ENCODE results near the gene TTYH3. TPM values are rescaled to one million over a fixed set of nuclear protein-coding genes. Genes with fewer than 3 reads are reported as not detected.
"Not testable (repeated sequence)": the region's sequence is repeated elsewhere in the genome, so short reads cannot be mapped to it uniquely, and the experiment has no call there.

The TTYH3 gene
- total RNA-seq, 1 experiment from 2014 or later = 278 TPM

DNA sequence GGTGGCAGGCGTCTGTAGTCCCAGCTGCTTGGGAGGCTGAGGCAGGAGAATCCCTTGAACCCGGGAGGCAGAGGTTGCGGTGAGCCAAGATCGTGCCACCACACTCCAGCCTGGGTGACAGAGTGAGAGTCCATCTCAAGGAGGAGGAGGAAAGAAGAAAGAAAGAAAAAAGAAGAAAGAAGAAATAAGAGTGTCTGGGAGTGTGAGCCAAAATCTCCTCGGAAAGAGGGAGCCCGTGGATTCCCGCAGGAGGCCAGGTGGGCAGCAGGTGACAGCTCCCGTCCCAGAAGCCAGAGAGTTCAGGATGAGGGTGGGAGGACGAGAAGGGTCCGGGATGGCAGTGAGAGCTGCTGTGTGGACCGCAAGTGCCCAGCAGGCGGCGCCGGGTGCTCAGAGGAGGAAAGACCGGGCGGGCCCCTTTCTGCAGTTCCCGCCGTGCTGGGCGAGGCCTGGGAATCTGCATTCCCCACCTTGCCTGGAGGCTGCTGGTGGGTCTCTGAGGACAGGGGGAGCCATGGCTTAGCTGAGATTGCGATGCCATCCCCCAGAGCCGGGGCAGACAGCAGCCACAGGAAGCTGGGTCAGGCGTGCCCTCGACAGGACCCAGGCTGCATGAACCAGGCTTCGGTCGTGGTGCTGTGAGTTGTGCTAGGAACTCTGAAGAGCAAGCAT is 39.1 kb downstream of the TTYH3 start:
- BruUV-seq (replicated peaks) = no TSS peak
- ChIA-PET POLR2A (interaction anchor here (0.6 kb wide), 1 partner anchor 20 kb away, joined by 3 read pairs; no protein-coding TSS in a partner anchor), CTCF (interaction anchor here (0.7 to 1.1 kb wide), 4 partner anchors 10 to 62 kb away, joined by 3 to 6 read pairs (median 4); no protein-coding TSS in a partner anchor)

DNA sequence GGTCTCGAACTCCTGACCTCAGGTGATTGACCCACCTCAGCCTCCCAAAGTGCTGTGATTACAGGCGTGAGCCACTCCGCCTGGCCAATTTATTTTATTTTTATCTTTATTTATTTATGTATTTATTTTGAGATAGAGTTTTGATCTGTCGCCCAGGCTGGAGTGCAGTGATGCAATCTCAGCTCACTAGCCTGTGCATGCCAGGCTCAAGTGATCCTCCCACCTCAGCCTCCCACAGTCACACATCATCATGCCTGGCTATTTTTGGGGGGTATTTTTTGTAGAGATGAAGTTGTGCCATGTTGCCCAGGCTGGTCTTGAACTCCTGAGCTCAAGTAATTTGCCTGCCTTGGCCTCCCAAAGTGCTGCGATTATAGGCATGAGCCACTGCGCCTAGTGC is 41.4 kb downstream of the TTYH3 start:
- DNase-seq (ENCODE audit: low read depth, low spot score); in situ Hi-C loops (cut with HindIII; ENCODE audit: low pct_unique_long_range_greater_than_20kb, low sequenced_read_pairs); ATAC-seq; POLR2A ChIA-PET; H3K36me3 ChIP-seq (ENCODE audit: control insufficient read depth, insufficient read depth, low read length); BruUV-seq (replicated peaks); H3K9me3 ChIP-seq (ENCODE audit: control insufficient read depth, insufficient read depth, low read depth, low read length); H3K27ac ChIP-seq (ENCODE audit: low read length); CTCF ChIA-PET; H3K27me3 ChIP-seq (ENCODE audit: control insufficient read depth, insufficient read depth, low read length); H3K4me3 ChIP-seq (ENCODE audit: low read depth in 2 of 2, low read length in 2 of 2); intact Hi-C loops (cut with micrococcal nuclease; ENCODE audit: unreplicated experiment); H3K4me1 ChIP-seq (ENCODE audit: control insufficient read depth, insufficient read depth, low read length): not testable (repeated sequence)

More for the DNA sequence above, 39.1 kb downstream of the TTYH3 start:
- ATAC-seq (peak; percentile 94), DNase-seq (ENCODE audit: low read depth, low spot score) (peak; percentile 28)
- no peaks in the 10 kb centered on the region for H3K9me3 ChIP-seq (ENCODE audit: control insufficient read depth, insufficient read depth, low read depth, low read length)
- intact Hi-C loops (cut with micrococcal nuclease; ENCODE audit: unreplicated experiment) = no loop called here
- no peaks in the 10 kb centered on the region for H3K27me3 ChIP-seq (ENCODE audit: control insufficient read depth, insufficient read depth, low read length)
- H3K4me1 ChIP-seq (ENCODE audit: control insufficient read depth, insufficient read depth, low read length) = no peaks in the 10 kb centered on the region; the same call in 1 of the 2 replicates
- TF ChIP-seq POLR2AphosphoS5 (IDR thresholded peaks at IDR 0.05; ENCODE audit: low read depth, low read length) (no peak), SIN3A (IDR thresholded peaks at IDR 0.05; ENCODE audit: borderline replicate concordance, insufficient read depth, low read depth, low read length) (no peak), TCF7L2 (IDR thresholded peaks at IDR 0.05; ENCODE audit: low read depth, low read length) (no peak)
- TF ChIP-seq, protein P1, sequence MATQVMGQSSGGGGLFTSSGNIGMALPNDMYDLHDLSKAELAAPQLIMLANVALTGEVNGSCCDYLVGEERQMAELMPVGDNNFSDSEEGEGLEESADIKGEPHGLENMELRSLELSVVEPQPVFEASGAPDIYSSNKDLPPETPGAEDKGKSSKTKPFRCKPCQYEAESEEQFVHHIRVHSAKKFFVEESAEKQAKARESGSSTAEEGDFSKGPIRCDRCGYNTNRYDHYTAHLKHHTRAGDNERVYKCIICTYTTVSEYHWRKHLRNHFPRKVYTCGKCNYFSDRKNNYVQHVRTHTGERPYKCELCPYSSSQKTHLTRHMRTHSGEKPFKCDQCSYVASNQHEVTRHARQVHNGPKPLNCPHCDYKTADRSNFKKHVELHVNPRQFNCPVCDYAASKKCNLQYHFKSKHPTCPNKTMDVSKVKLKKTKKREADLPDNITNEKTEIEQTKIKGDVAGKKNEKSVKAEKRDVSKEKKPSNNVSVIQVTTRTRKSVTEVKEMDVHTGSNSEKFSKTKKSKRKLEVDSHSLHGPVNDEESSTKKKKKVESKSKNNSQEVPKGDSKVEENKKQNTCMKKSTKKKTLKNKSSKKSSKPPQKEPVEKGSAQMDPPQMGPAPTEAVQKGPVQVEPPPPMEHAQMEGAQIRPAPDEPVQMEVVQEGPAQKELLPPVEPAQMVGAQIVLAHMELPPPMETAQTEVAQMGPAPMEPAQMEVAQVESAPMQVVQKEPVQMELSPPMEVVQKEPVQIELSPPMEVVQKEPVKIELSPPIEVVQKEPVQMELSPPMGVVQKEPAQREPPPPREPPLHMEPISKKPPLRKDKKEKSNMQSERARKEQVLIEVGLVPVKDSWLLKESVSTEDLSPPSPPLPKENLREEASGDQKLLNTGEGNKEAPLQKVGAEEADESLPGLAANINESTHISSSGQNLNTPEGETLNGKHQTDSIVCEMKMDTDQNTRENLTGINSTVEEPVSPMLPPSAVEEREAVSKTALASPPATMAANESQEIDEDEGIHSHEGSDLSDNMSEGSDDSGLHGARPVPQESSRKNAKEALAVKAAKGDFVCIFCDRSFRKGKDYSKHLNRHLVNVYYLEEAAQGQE (IDR thresholded peaks at IDR 0.05; ENCODE audit: insufficient read depth in 1 of 2, low read depth in 2 of 2, low read length in 1 of 2) = no peak
- TF ChIP-seq, protein P2, sequence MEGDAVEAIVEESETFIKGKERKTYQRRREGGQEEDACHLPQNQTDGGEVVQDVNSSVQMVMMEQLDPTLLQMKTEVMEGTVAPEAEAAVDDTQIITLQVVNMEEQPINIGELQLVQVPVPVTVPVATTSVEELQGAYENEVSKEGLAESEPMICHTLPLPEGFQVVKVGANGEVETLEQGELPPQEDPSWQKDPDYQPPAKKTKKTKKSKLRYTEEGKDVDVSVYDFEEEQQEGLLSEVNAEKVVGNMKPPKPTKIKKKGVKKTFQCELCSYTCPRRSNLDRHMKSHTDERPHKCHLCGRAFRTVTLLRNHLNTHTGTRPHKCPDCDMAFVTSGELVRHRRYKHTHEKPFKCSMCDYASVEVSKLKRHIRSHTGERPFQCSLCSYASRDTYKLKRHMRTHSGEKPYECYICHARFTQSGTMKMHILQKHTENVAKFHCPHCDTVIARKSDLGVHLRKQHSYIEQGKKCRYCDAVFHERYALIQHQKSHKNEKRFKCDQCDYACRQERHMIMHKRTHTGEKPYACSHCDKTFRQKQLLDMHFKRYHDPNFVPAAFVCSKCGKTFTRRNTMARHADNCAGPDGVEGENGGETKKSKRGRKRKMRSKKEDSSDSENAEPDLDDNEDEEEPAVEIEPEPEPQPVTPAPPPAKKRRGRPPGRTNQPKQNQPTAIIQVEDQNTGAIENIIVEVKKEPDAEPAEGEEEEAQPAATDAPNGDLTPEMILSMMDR (IDR thresholded peaks at IDR 0.05) = peak; percentile 100
- H3K4me3 ChIP-seq (ENCODE audit: low read depth in 2 of 2, low read length in 2 of 2) = no peak overlapping the region
- in situ Hi-C loops (cut with HindIII; ENCODE audit: low pct_unique_long_range_greater_than_20kb, low sequenced_read_pairs) = no loop called here
- H3K27ac ChIP-seq (ENCODE audit: low read length) = no peak overlapping the region
- H3K36me3 ChIP-seq (ENCODE audit: control insufficient read depth, insufficient read depth, low read length) = no peaks in the 10 kb centered on the region

DNA sequence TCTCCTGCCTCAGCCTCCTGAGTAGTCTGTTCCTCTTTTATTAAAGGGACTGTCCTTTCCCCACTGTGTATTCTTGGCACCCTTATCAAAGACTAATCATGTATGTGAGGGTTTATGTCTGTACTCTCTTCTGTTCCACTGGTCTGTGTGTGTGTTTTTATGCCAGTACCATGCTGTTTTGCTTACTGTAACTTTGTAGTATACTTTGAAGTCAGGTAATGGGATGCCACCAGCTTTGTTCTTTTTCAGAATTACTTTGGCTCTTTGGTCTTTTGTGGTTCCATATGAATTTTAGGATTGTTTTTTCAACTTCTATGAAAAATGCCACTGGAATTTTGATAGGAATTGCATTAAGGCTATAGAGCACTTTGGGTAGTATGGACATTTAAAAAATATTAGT is 42.1 kb downstream of the TTYH3 start:
- Histone ChIP-seq H3K27me3 (ENCODE audit: control insufficient read depth, insufficient read depth, low read length) (no peaks in the 10 kb centered on the region), H3K4me1 (ENCODE audit: control insufficient read depth, insufficient read depth, low read length) (no peaks in the 10 kb centered on the region), H3K9me3 (ENCODE audit: control insufficient read depth, insufficient read depth, low read depth, low read length) (no peaks in the 10 kb centered on the region), H3K4me3 (ENCODE audit: low read depth in 2 of 2, low read length in 2 of 2) (no peak overlapping the region), H3K27ac (ENCODE audit: low read length) (no peak overlapping the region), H3K36me3 (ENCODE audit: control insufficient read depth, insufficient read depth, low read length) (no peaks in the 10 kb centered on the region)
- no TSS peak for BruUV-seq (replicated peaks)
- in situ Hi-C loops (cut with HindIII; ENCODE audit: low pct_unique_long_range_greater_than_20kb, low sequenced_read_pairs) (no loop called here), intact Hi-C loops (cut with micrococcal nuclease; ENCODE audit: unreplicated experiment) (no loop called here)
- POLR2A ChIA-PET = no interaction called here
- no peak for ATAC-seq
- CTCF ChIA-PET = no interaction called here
- no peak for DNase-seq (ENCODE audit: low read depth, low spot score)
- TF ChIP-seq, protein P1 (IDR thresholded peaks at IDR 0.05; ENCODE audit: insufficient read depth in 1 of 2, low read depth in 2 of 2, low read length in 1 of 2) = no peak
- TF ChIP-seq SIN3A (IDR thresholded peaks at IDR 0.05; ENCODE audit: borderline replicate concordance, insufficient read depth, low read depth, low read length) (no peak), POLR2AphosphoS5 (IDR thresholded peaks at IDR 0.05; ENCODE audit: low read depth, low read length) (no peak), TCF7L2 (IDR thresholded peaks at IDR 0.05; ENCODE audit: low read depth, low read length) (no peak)
- TF ChIP-seq, protein P2 (IDR thresholded peaks at IDR 0.05) = no peak

All from Panc1 (cell line).